Endothelial cell of umbilical vein (primary cell): ENCODE data around the gene STX8. TPM values are rescaled to one million over a fixed set of nuclear protein-coding genes. Genes with fewer than 3 reads are reported as not detected.

ENCODE experiments used
- BruUV-seq: library from RNA; stranded (reverse); fragments of 400-500 nt; replicated peaks from 2 replicates; lab custom pipeline; 2021; lab: Mats Ljungman, UMichigan
- CTCF ChIA-PET: fragments of 300-600, 350-600 bp; sonication (Branson Sonifier 250); formaldehyde crosslinking; loops from one replicate; lab custom pipeline; 2021; ENCODE audit warnings: antibody characterized with exemption, inconsistent platforms; lab: Charles Lee
- POLR2A ChIA-PET: fragments of 300-600, 350-600 bp; sonication (Branson Sonifier 250); formaldehyde crosslinking; loops from one replicate; lab custom pipeline; 2021; ENCODE audit warnings: antibody characterized with exemption, inconsistent platforms; lab: Charles Lee
- DNase-seq: peaks from one replicate; pipeline ENCODE4 v3.0.0-alpha.2; 2011; ENCODE audit warnings: low read depth, low spot score
- FAIRE-seq: peaks from 2 replicates; lab custom pipeline; 2011; peaks lifted over from hg19 to GRCh38; lab: Jason Lieb, UNC
- H2AFZ ChIP-seq: 2 replicates; pipeline ENCODE4 v1.6.0; 2012; ENCODE audit warnings: low read depth, low read length, control low read depth, inconsistent platforms
- H3K27ac ChIP-seq: 2 replicates; pipeline ENCODE4 v1.5.1; 2011; ENCODE audit warnings: low read depth, mild to moderate bottlenecking, control low read depth, low read length, moderate library complexity; ENCODE audit not compliant: insufficient read depth
- H3K27me3 ChIP-seq, 2 experiments: 2 replicates each; pipeline versions ENCODE4 v1.6.0 to v1.6.1; 2011; ENCODE audit warnings: low read length in 2 of 2, mixed read lengths in 1 of 2; ENCODE audit not compliant: control insufficient read depth in 2 of 2, insufficient read depth in 2 of 2
- H3K36me3 ChIP-seq, 2 experiments: 2 replicates in 1 of 2; 3 replicates in 1 of 2; pipeline ENCODE4 v1.5.1; 2011; ENCODE audit warnings: low read length in 2 of 2, mild to moderate bottlenecking in 1 of 2, moderate library complexity in 1 of 2; ENCODE audit not compliant: control insufficient read depth in 2 of 2, insufficient read depth in 2 of 2; ENCODE audit errors: extremely low read depth in 1 of 2
- H3K4me1 ChIP-seq: 3 replicates; pipeline ENCODE4 v1.5.1; 2011; ENCODE audit warnings: mild to moderate bottlenecking, low read length; ENCODE audit not compliant: control insufficient read depth, insufficient read depth; ENCODE audit errors: extremely low read depth
- H3K4me2 ChIP-seq: 2 replicates; pipeline ENCODE4 v1.6.1; 2011; ENCODE audit warnings: low read length, control low read depth, mixed read lengths; ENCODE audit not compliant: insufficient read depth
- H3K4me3 ChIP-seq, 3 experiments: fragments of 200-600 bp in 1 of 3; sonication (generic), shearing (Covaris generic) in 1 of 3; replicated peaks in 1 of 3; 2 replicates each; pipeline ENCODE4 v1.5.1; 2011 to 2016; ENCODE audit warnings: control low read depth in 3 of 3, low read length in 3 of 3, mild to moderate bottlenecking in 2 of 3, inconsistent platforms in 1 of 3, low read depth in 1 of 3, moderate library complexity in 1 of 3; ENCODE audit not compliant: insufficient read depth in 1 of 3
- H3K79me2 ChIP-seq: 2 replicates; pipeline ENCODE4 v1.6.0; 2012; ENCODE audit warnings: low read length, inconsistent platforms; ENCODE audit not compliant: control insufficient read depth, insufficient read depth
- H3K9ac ChIP-seq: replicated peaks from 2 replicates; pipeline ENCODE3; 2011; ENCODE audit warnings: low read length, control low read depth; ENCODE audit not compliant: insufficient read depth; ENCODE audit errors: extremely low read depth
- H3K9me1 ChIP-seq: replicated peaks from 3 replicates; pipeline ENCODE4 v1.6.0; 2011; ENCODE audit warnings: mild to moderate bottlenecking, low read length; ENCODE audit not compliant: control insufficient read depth, insufficient read depth; ENCODE audit errors: extremely low read depth
- H3K9me3 ChIP-seq: replicated peaks from 2 replicates; pipeline ENCODE4 v1.5.1; 2012; ENCODE audit warnings: low read length, inconsistent platforms; ENCODE audit not compliant: control insufficient read depth, insufficient read depth
- H4K20me1 ChIP-seq: replicated peaks from 2 replicates; pipeline ENCODE3; 2011; ENCODE audit warnings: mild to moderate bottlenecking, low read length; ENCODE audit not compliant: control insufficient read depth, insufficient read depth; ENCODE audit errors: extremely low read depth
- EZH2 ChIP-seq: IDR thresholded peaks from 2 replicates; pipeline ENCODE4 v1.6.1; 2012; ENCODE audit warnings: borderline replicate concordance, low read depth, mild to moderate bottlenecking, moderate library complexity, low read length, inconsistent platforms; ENCODE audit not compliant: severe bottlenecking
- FOS ChIP-seq: IDR thresholded peaks from 2 replicates; pipeline ENCODE4 v1.6.1; 2011; ENCODE audit warnings: mild to moderate bottlenecking, low read length, moderate library complexity, borderline replicate concordance; ENCODE audit not compliant: insufficient read depth
- GATA2 ChIP-seq: IDR thresholded peaks from 2 replicates; pipeline ENCODE4 v1.7.0; 2011; ENCODE audit warnings: low read depth, mild to moderate bottlenecking, moderate library complexity, mixed read lengths, low read length; ENCODE audit not compliant: insufficient read length, insufficient read depth
- JUN ChIP-seq: IDR thresholded peaks from 2 replicates; pipeline ENCODE4 v1.6.1; 2011; ENCODE audit warnings: borderline replicate concordance, low read depth; ENCODE audit not compliant: insufficient read length, insufficient read depth
- MAX ChIP-seq: IDR thresholded peaks from 2 replicates; pipeline ENCODE4 v1.6.1; 2011; ENCODE audit not compliant: insufficient read depth, insufficient read length
- MYC ChIP-seq: IDR thresholded peaks from one replicate; pipeline ENCODE4 v1.6.1; 2011; ENCODE audit warnings: mild to moderate bottlenecking, low read depth, low read length
- POLR2A ChIP-seq: IDR thresholded peaks from 2 replicates; pipeline ENCODE4 v1.6.1; 2012; ENCODE audit warnings: low read depth, mild to moderate bottlenecking, control low read depth, low read length
- POLR2AphosphoS5 ChIP-seq: IDR thresholded peaks from 2 replicates; pipeline ENCODE4 v1.6.1; 2012; ENCODE audit warnings: low read depth, mild to moderate bottlenecking, control low read depth, low read length, moderate library complexity; ENCODE audit not compliant: insufficient read depth
- dilution Hi-C: fragments of 300-500 bp; cut with MboI; formaldehyde crosslinking; loops from one replicate; pipeline ENCODE4 v1.15.0; 2019; ENCODE audit warnings: low sequenced_read_pairs; ENCODE audit not compliant: extremely low pct_ligation_motif_present
- intact Hi-C: fragments of 100-400 bp; cut with micrococcal nuclease; formaldehyde crosslinking; loops from one replicate; pipeline ENCODE4 v1.10.0; 2022
- polyA plus RNA-seq, 4 experiments: library from polyadenylated mRNA; depleted of rRNA in 3 of 4; stranded (reverse) in 3 of 4; unstranded in 1 of 4; fragments of >200 nt; gene quantifications; 2 replicates each; pipeline versions ENCODE4 v1.2.1 to v1.2.3, GENCODE V29; 2011 to 2012; ENCODE audit warnings: missing spikeins in 1 of 4
- total RNA-seq: library from RNA; stranded (reverse); gene quantifications from 2 replicates; pipeline ENCODE4 v1.2.3, GENCODE V29; 2021
- TF ChIP-seq, protein P1 (sequence below), 2 donors: IDR thresholded peaks; 1 replicate in 1 of 2; 2 replicates in 1 of 2; pipeline ENCODE4 v1.5.1; 2011; ENCODE audit warnings: low read length in 2 of 2, mild to moderate bottlenecking in 2 of 2, moderate library complexity in 2 of 2, control low read depth in 1 of 2, inconsistent platforms in 1 of 2, low read depth in 1 of 2; ENCODE audit not compliant: insufficient read depth in 1 of 2; ENCODE audit errors: extremely low read depth in 1 of 2

The STX8 gene
- total and polyA plus RNA-seq, 2 donors (not counting 3 experiments of a cell fraction or from before 2014, with no cell fraction given): 25.9 to 67.3 TPM

- dilution Hi-C loops: no loop called here
- TF ChIP-seq POLR2A: no peak
- no peak for TF ChIP-seq MYC
- no peaks in the 10 kb centered on the region for H3K79me2 ChIP-seq
Observed at GRCh38 chr17:9213303-9213640, 362.3 kb downstream of the STX8 start.

DNA sequence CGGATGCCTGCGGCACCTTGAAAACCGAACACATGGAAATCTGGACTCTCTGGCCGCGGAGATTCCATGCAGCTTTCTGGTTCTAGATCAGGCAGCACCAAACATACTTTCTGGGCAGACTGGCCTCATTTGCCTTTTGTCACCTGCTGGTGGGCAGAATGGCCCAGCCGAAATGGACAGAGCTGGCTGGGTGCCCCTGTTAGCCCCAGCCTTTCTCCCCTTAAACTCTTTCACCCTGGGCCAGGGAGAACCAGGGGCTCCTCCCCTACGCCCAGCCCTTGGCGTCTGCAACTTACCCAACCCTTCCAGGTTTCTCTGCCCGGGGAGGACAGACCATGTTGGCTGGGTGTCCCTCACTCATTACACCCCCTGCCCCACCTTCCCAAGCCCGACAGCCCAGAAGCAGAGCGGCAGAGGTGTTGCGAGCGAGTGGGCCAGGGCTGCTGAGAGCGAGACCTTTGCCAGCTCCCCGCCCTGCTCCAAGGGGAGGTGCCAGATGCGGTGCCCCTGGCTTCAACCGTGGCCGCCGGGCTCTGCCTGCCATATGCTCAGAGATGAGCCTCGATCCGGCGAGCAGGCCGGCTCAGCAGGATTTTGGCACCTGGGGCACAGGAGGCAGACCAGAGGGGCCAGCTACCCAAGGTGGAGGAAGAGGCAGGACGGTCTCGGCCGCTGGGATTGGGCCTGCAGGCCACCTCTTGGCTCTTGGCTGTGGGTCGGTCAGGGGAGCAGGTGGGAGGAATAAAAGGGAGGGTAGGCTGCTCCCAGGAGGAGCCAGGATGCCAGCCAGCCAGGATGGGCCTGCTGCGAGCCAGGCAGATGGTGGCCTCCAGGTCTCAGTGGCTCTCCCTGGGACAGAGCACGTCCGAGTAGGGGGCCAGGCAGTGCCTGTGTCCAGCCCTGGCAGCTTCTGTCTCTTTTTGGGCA lies 363.0 kb downstream of the STX8 start:
- no peak for FAIRE-seq
- CTCF ChIA-PET: no interaction called here
- no peaks in the 10 kb centered on the region for H4K20me1 ChIP-seq
- POLR2A ChIA-PET: no interaction called here
- H3K27ac ChIP-seq: no peak overlapping the region
- H3K36me3 ChIP-seq: no peaks in the 10 kb centered on the region
- H3K4me2 ChIP-seq: no peak overlapping the region
- H3K27me3 ChIP-seq: no peaks in the 10 kb centered on the region
- dilution Hi-C loops (no loop called here), intact Hi-C loops (no loop called here)
- no peaks in the 10 kb centered on the region for H3K9me1 ChIP-seq
- TF ChIP-seq FOS: no peak
- TF ChIP-seq MAX: no peak
- no peak for TF ChIP-seq MYC
- no peak for TF ChIP-seq POLR2AphosphoS5
- no peak for TF ChIP-seq GATA2
- TF ChIP-seq EZH2: no peak
- no peak for TF ChIP-seq JUN
- TF ChIP-seq POLR2A: no peak
- TF ChIP-seq, protein P1, sequence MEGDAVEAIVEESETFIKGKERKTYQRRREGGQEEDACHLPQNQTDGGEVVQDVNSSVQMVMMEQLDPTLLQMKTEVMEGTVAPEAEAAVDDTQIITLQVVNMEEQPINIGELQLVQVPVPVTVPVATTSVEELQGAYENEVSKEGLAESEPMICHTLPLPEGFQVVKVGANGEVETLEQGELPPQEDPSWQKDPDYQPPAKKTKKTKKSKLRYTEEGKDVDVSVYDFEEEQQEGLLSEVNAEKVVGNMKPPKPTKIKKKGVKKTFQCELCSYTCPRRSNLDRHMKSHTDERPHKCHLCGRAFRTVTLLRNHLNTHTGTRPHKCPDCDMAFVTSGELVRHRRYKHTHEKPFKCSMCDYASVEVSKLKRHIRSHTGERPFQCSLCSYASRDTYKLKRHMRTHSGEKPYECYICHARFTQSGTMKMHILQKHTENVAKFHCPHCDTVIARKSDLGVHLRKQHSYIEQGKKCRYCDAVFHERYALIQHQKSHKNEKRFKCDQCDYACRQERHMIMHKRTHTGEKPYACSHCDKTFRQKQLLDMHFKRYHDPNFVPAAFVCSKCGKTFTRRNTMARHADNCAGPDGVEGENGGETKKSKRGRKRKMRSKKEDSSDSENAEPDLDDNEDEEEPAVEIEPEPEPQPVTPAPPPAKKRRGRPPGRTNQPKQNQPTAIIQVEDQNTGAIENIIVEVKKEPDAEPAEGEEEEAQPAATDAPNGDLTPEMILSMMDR (IDR thresholded peaks at IDR 0.05; ENCODE audit: extremely low read depth in 1 of 2, insufficient read depth in 1 of 2, low read depth in 1 of 2, low read length in 2 of 2): no peak
- H3K4me1 ChIP-seq: no peaks in the 10 kb centered on the region
- no TSS peak for BruUV-seq
- no peaks in the 10 kb centered on the region for H3K9me3 ChIP-seq
- DNase-seq: no peak
- H2AFZ ChIP-seq: no peak overlapping the region
- no peak overlapping the region for H3K9ac ChIP-seq
- no peaks in the 10 kb centered on the region for H3K79me2 ChIP-seq
- H3K4me3 ChIP-seq: no peak overlapping the region

More at GRCh38 chr17:9213303-9213640, 362.3 kb downstream of the STX8 start:
- Histone ChIP-seq H3K36me3 (no peaks in the 10 kb centered on the region), H3K9ac (no peak overlapping the region), H3K4me2 (no peak overlapping the region), H2AFZ (no peak overlapping the region), H3K9me3 (no peaks in the 10 kb centered on the region), H3K27ac (no peak overlapping the region), H3K9me1 (no peaks in the 10 kb centered on the region), H3K27me3 (no peaks in the 10 kb centered on the region), H3K4me3 (no peak overlapping the region), H4K20me1 (no peaks in the 10 kb centered on the region), H3K4me1 (no peaks in the 10 kb centered on the region)
- intact Hi-C loops: no loop called here
- FAIRE-seq (no peak), DNase-seq (no peak)
- POLR2A ChIA-PET: no interaction called here
- no TSS peak for BruUV-seq
- CTCF ChIA-PET: no interaction called here
